Measurements from ENCODE around the gene DNAJB12.
"Not testable (repeated sequence)": the region's sequence is repeated elsewhere in the genome, so short reads cannot be mapped to it uniquely, and the experiment has no call there.

The DNAJB12 gene

GRCh38 chr10:72353028-72353964, 1.4 kb downstream of the DNAJB12 start:
- DNase-seq = no peak

- DNase-seq = no peak
These were observed 3.2 kb downstream of the DNAJB12 start for GRCh38 chr10:72351479-72351878.

- no peak for DNase-seq
These were observed 5.3 kb downstream of the DNAJB12 start for GRCh38 chr10:72349438-72349837.

GRCh38 chr10:72348282-72348681, 6.4 kb downstream of the DNAJB12 start:
- no peak for DNase-seq

GRCh38 chr10:72346117-72346516, 8.6 kb downstream of the DNAJB12 start:
- DNase-seq = not testable (repeated sequence)

GRCh38 chr10:72344932-72345331, 9.8 kb downstream of the DNAJB12 start:
- no peak for DNase-seq

GRCh38 chr10:72342911-72343310, 11.8 kb downstream of the DNAJB12 start:
- DNase-seq = no peak

- peak; percentile 84 for DNase-seq
These were observed 14.0 kb downstream of the DNAJB12 start for GRCh38 chr10:72340510-72341261.

- no peak for DNase-seq
These were observed 16.5 kb downstream of the DNAJB12 start for GRCh38 chr10:72338180-72338579.

GRCh38 chr10:72337722-72338121, 17.0 kb downstream of the DNAJB12 start:
- no peak for DNase-seq

GRCh38 chr10:72337039-72337629, 17.6 kb downstream of the DNAJB12 start:
- DNase-seq = peak; percentile 79

GRCh38 chr10:72336259-72337038, 18.3 kb downstream of the DNAJB12 start:
- no peak for DNase-seq

- peak; percentile 54 for DNase-seq
These were observed 19.1 kb downstream of the DNAJB12 start for GRCh38 chr10:72335394-72336258.

GRCh38 chr10:72334825-72335393, 19.8 kb downstream of the DNAJB12 start:
- peak; percentile 81 for DNase-seq

GRCh38 chr10:72334196-72334824, 20.4 kb downstream of the DNAJB12 start:
- DNase-seq = no peak

GRCh38 chr10:72333112-72334015, 21.4 kb downstream of the DNAJB12 start:
- no peak for DNase-seq

- DNase-seq = no peak
These were observed 22.2 kb downstream of the DNAJB12 start for GRCh38 chr10:72332423-72333111.

GRCh38 chr10:72331575-72332422, 22.9 kb downstream of the DNAJB12 start:
- peak; percentile 88 for DNase-seq

Data from activated T-cell treated with anti-CD3 and anti-CD28 coated beads, Interleukin-2, amount 50 U/mL, for 1 hour (primary cell).